ENCODE data around the gene MMP15. TPM values are rescaled to one million over a fixed set of nuclear protein-coding genes. Genes with fewer than 3 reads are reported as not detected.

MMP15 gene
- total RNA-seq, 4 donors from 2014 or later: 48.0 to 161 (median 92.3) TPM

DNA sequence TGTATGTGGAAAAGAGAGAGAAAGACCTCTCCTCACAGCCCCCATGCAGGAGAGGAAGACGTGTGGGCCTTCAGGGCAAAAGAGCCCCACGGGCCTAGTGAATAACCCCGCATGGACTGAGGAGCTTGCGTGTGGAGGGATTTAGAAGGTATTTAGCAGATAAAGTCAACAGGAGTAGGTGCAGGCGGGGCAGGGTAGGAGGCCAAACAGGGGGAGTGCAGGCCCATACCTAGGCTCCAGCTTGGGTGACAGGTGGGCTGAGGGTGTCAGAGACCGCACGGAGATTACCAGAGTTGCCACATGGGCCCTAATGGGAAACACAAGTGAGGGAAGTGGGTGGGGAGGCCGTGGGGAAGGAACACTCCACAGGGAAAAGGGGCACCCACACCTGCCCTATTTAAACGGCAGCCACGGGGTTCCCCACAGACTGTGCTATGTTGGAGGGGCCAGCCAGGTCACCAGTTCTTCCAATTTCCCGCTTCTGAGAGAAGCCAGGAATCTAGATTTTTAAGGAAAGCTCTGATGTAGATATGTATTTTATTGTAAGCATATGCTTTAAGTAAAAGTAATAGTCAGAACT, 46.5 kb upstream of the MMP15 start:
- 81% methylated on average over 11 of the region's 11 CpGs; no CpG with 5 or more reads in 1 of the 2 donors for WGBS, 2 donors (ENCODE audit: low coverage in 1 of 2)

DNA sequence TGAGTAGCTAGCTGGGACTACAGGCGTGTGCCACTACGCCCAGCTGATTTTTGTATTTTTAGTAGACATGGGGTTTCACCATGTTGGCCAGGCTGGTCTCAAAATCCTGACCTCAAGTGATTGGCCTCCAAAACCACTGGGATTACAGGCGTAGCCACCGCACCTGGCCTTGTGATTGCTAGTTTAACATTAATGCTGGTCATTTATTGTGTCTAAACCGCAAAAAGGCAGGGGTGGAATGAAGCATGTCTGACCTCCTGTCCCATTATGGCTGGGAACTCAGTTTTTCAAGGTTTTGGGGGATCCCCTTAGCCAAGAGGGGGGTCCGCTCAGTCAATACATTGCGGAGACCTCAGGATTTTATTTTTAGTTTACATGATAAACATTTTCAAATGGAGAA, 43.9 kb upstream of the MMP15 start:
- in situ Hi-C loops (cut with MboI; ENCODE audit: low pct_ligation_motif_present in 1 of 4, low pct_unique_long_range_greater_than_20kb in 1 of 4, low sequenced_read_pairs in 3 of 4) (no loop called here), intact Hi-C loops (cut with DNase I; ENCODE audit: low total_unique reads) (no loop called here)
- Histone ChIP-seq H3K27ac (no peak overlapping the region), H3K9me3 (no peaks in the 10 kb centered on the region), H3K4me3 (no peak overlapping the region), H3K36me3 (no peaks in the 10 kb centered on the region), H3K4me1 (peaks cover 0 to 8% (median 7%) of the 10 kb centered on the region in 4 donors), H3K27me3 (peaks cover 28% of the 10 kb centered on the region)
- whole genome bisulfite sequencing, 2 donors (ENCODE audit: low coverage in 1 of 2): 73 to 92% methylated on average over 2 to 7 of the region's 7 CpGs
- TF ChIP-seq POLR2AphosphoS5 (IDR thresholded peaks at IDR 0.05) (no peak), EP300 (IDR thresholded peaks at IDR 0.05; ENCODE audit: low read depth) (no peak), POLR2A (IDR thresholded peaks at IDR 0.05) (no peak)
- TF ChIP-seq, protein P1, sequence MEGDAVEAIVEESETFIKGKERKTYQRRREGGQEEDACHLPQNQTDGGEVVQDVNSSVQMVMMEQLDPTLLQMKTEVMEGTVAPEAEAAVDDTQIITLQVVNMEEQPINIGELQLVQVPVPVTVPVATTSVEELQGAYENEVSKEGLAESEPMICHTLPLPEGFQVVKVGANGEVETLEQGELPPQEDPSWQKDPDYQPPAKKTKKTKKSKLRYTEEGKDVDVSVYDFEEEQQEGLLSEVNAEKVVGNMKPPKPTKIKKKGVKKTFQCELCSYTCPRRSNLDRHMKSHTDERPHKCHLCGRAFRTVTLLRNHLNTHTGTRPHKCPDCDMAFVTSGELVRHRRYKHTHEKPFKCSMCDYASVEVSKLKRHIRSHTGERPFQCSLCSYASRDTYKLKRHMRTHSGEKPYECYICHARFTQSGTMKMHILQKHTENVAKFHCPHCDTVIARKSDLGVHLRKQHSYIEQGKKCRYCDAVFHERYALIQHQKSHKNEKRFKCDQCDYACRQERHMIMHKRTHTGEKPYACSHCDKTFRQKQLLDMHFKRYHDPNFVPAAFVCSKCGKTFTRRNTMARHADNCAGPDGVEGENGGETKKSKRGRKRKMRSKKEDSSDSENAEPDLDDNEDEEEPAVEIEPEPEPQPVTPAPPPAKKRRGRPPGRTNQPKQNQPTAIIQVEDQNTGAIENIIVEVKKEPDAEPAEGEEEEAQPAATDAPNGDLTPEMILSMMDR (IDR thresholded peaks at IDR 0.05): no peak
- DNase-seq: no peak

More for the DNA sequence above, 46.5 kb upstream of the MMP15 start:
- Histone ChIP-seq H3K9me3 (no peaks in the 10 kb centered on the region), H3K4me3 (no peak overlapping the region), H3K4me1 (peaks cover 0 to under 1% (median 0%) of the 10 kb centered on the region in 4 donors), H3K27me3 (peaks cover 10% of the 10 kb centered on the region), H3K36me3 (no peaks in the 10 kb centered on the region), H3K27ac (no peak overlapping the region)
- TF ChIP-seq POLR2A (IDR thresholded peaks at IDR 0.05) (no peak), EP300 (IDR thresholded peaks at IDR 0.05; ENCODE audit: low read depth) (no peak), POLR2AphosphoS5 (IDR thresholded peaks at IDR 0.05) (no peak)
- TF ChIP-seq, protein P1 (IDR thresholded peaks at IDR 0.05): no peak
- intact Hi-C loops (cut with DNase I; ENCODE audit: low total_unique reads): no loop called here
- no peak for DNase-seq
- in situ Hi-C loops (cut with MboI; ENCODE audit: low pct_ligation_motif_present in 1 of 4, low pct_unique_long_range_greater_than_20kb in 1 of 4, low sequenced_read_pairs in 3 of 4): no loop called here

DNA sequence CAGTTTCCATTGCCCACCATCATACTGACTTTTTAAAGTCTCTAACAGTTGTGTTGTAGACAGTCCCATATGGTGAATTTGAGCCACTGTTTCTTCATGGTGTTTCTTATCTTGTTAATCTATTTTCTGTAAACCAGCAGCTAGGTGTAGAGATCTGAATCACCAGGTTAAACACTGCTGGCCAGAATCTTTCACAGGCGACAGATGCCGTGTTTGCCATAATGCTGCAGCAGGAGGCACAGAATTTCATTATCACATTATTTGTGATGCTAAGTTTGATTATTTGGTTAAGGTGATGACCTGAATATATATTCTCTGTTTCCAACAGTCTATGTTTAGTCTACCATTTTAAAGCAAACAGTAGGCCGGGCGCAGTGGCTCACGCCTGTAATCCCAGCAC, 43.2 kb upstream of the MMP15 start:
- intact Hi-C loops (cut with DNase I; ENCODE audit: low total_unique reads): no loop called here

DNA sequence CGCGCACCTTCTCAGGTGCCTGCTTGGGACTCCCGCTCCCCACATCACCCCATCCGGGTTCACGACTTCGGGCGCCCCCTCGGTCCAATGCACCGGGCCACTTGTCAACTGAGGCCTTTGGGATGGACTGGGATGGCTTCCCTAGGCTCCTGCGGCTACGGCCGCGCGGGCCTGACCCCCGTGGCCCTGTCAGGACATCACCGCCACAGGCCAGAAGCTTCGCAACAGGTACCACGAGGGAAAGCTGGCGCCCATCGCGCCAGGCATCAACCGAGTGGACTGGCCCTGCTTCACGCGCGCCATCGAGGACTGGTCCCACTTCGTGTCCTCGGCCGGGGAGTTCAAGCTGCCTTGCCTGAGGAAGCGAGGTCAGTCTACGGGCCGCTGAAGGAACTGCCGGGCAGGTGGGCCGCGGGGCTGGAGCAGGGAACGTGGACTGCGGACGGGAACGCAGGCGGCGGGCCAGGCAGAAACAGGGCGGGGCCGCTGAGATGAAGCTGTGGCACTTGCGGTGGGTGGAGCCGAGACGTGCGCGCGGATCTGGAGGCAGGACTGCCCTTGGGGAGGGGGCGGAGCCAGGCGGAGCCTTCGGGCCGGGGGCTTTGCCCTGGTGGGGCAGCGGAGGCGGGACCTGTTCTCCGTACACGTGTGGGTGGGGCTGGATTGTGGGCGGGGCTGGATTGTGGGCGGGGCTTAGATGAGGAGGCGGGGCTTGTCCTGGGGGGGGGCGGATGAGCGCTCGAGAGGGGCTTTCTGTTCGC, 40.9 kb upstream of the MMP15 start:
- Histone ChIP-seq H3K27me3 (peaks cover 28% of the 10 kb centered on the region), H3K9me3 (no peaks in the 10 kb centered on the region), H3K36me3 (no peaks in the 10 kb centered on the region), H3K27ac (peak overlapping the region in 1 of 4 donors; percentile 55), H3K4me3 (peak overlapping the region; percentile 25 to 43 (median 40)), H3K4me1 (peaks cover 0 to 8% (median 7%) of the 10 kb centered on the region in 4 donors)
- TF ChIP-seq, protein P1 (IDR thresholded peaks at IDR 0.05): no peak
- TF ChIP-seq EP300 (IDR thresholded peaks at IDR 0.05; ENCODE audit: low read depth): no peak
- no peak for TF ChIP-seq POLR2A (IDR thresholded peaks at IDR 0.05)
- TF ChIP-seq POLR2AphosphoS5 (IDR thresholded peaks at IDR 0.05): no peak
- intact Hi-C loops (cut with DNase I; ENCODE audit: low total_unique reads) (no loop called here), in situ Hi-C loops (cut with MboI; ENCODE audit: low pct_ligation_motif_present in 1 of 4, low pct_unique_long_range_greater_than_20kb in 1 of 4, low sequenced_read_pairs in 3 of 4) (no loop called here)
- WGBS, 2 donors (ENCODE audit: low coverage in 1 of 2): 20% methylated on average over 58 of the region's 64 CpGs; no CpG with 5 or more reads in 1 of the 2 donors
- peak; percentile 85 for DNase-seq

More for the DNA sequence above, 43.2 kb upstream of the MMP15 start:
- no peak for DNase-seq
- WGBS, 2 donors (ENCODE audit: low coverage in 1 of 2): 71 to 87% methylated on average over 3 to 5 of the region's 5 CpGs
- Histone ChIP-seq H3K27ac (no peak overlapping the region), H3K36me3 (no peaks in the 10 kb centered on the region), H3K4me3 (no peak overlapping the region), H3K9me3 (no peaks in the 10 kb centered on the region), H3K27me3 (peaks cover 28% of the 10 kb centered on the region), H3K4me1 (peaks cover 0 to 8% (median 7%) of the 10 kb centered on the region in 4 donors)
- in situ Hi-C loops (cut with MboI; ENCODE audit: low pct_ligation_motif_present in 1 of 4, low pct_unique_long_range_greater_than_20kb in 1 of 4, low sequenced_read_pairs in 3 of 4): no loop called here
- TF ChIP-seq POLR2AphosphoS5 (IDR thresholded peaks at IDR 0.05) (no peak), POLR2A (IDR thresholded peaks at IDR 0.05) (no peak)

Measured in transverse colon (tissue), 4 donors.